Spleen (tissue), 11 donors: ENCODE data around the gene PICALM. TPM values are rescaled to one million over a fixed set of nuclear protein-coding genes. Genes with fewer than 3 reads are reported as not detected.
"Not testable (repeated sequence)": the region's sequence is repeated elsewhere in the genome, so short reads cannot be mapped to it uniquely, and the experiment has no call there.

Experiments used
- DNase-seq: peaks from one replicate; pipeline ENCODE4 v3.0.0-alpha.2; 2020
- H3K27ac ChIP-seq, 8 donors: fragments of 200-600 bp; sonication (generic) in 7 of 8; 1 replicate in 4 of 8; 2 replicates in 4 of 8; pipeline versions ENCODE4 v1.5.0 to v1.8.0; 2016 to 2021; ENCODE audit warnings: inconsistent platforms in 4 of 8, mild to moderate bottlenecking in 4 of 8, moderate library complexity in 1 of 8
- H3K27me3 ChIP-seq, 7 donors: fragments of 200-600 bp; sonication (generic) in 6 of 7; replicated peaks in 1 of 7; 1 replicate in 4 of 7; 2 replicates in 3 of 7; pipeline versions ENCODE4 v1.5.0 to v1.8.0; 2016 to 2021; ENCODE audit warnings: inconsistent platforms in 3 of 7, mild to moderate bottlenecking in 1 of 7
- H3K36me3 ChIP-seq, 6 donors: fragments of 200-600 bp; sonication (generic) in 5 of 6; 1 replicate in 4 of 6; 2 replicates in 2 of 6; pipeline versions ENCODE4 v1.5.0 to v1.8.0; 2016 to 2021; ENCODE audit warnings: inconsistent platforms in 2 of 6
- H3K4me1 ChIP-seq, 6 donors: fragments of 200-600 bp; sonication (generic) in 5 of 6; 1 replicate in 3 of 6; 2 replicates in 3 of 6; pipeline versions ENCODE4 v1.5.0 to v1.8.0; 2016 to 2021; ENCODE audit warnings: inconsistent platforms in 3 of 6
- H3K4me3 ChIP-seq, 8 donors: fragments of 200-600 bp; sonication (generic) in 7 of 8; 1 replicate in 4 of 8; 2 replicates in 4 of 8; pipeline versions ENCODE4 v1.5.0 to v1.8.0; 2016 to 2021; ENCODE audit warnings: inconsistent platforms in 4 of 8, mild to moderate bottlenecking in 4 of 8, moderate library complexity in 2 of 8
- H3K9me3 ChIP-seq, 8 donors: fragments of 200-600 bp; sonication (generic) in 7 of 8; 1 replicate in 4 of 8; 2 replicates in 4 of 8; pipeline versions ENCODE4 v1.5.0 to v1.8.0; 2016 to 2021; ENCODE audit warnings: inconsistent platforms in 4 of 8
- POLR2A ChIP-seq, 3 donors: fragments of 450-650 bp; IDR thresholded peaks; one replicate each; pipeline ENCODE4 v1.5.1; 2017; ENCODE audit warnings: antibody characterized with exemption in 3 of 3, mild to moderate bottlenecking in 1 of 3
- POLR2AphosphoS5 ChIP-seq, 3 donors: sonication (generic); formaldehyde crosslinking; IDR thresholded peaks; one replicate each; pipeline ENCODE4 v1.5.1; 2017; ENCODE audit warnings: antibody characterized with exemption in 3 of 3
- WGBS, 5 donors: extraction: QIAGEN DNeasy Blood & Tissue Kit in 3 of 5; methylation state at CpG; one replicate each; pipeline versions ENCODE4 v1.1.5 to v1.1.7; 2013 to 2018; 5-methylcytosine and 5-hydroxymethylcytosine counted together
- intact Hi-C: fragments of 100-400 bp; cut with DNase I; formaldehyde crosslinking; loops from one replicate; pipeline ENCODE4 v1.15.0; 2023; ENCODE audit warnings: low total_unique reads
- polyA plus RNA-seq, 3 donors: library from polyadenylated mRNA; stranded (reverse); fragments of 200-250 nt; gene quantifications; one replicate each; pipeline ENCODE4 v1.2.1, GENCODE V29; 2013
- total RNA-seq, 7 donors: library from RNA; depleted of rRNA in 3 of 7; stranded (reverse); fragments of >200 nt in 3 of 7; fragmentation: NEBNext Ultra II Directional in 4 of 7; extraction: Animal tissue kit (Norgen Biotek cat#: 25700) in 4 of 7; gene quantifications; one replicate each; pipeline versions ENCODE4 v1.1.0 to v1.2.1, GENCODE V29; 2016 to 2021
- TF ChIP-seq, protein P1 (sequence below), 11 experiments: fragments of 200-600 bp in 7 of 11; fragments of 450-650 bp in 4 of 11; sonication (generic) in 4 of 11; IDR thresholded peaks in 8 of 11; conservative IDR thresholded peaks in 3 of 11; 1 replicate in 7 of 11; 2 replicates in 4 of 11; pipeline versions ENCODE4 v1.4.0 to v1.8.0; 2016 to 2021; ENCODE audit warnings: antibody characterized with exemption in 11 of 11, inconsistent platforms in 4 of 11, mild to moderate bottlenecking in 1 of 11
- donor health status: healthy with polysubstance abuse.
- donor health status: DM: no; HTN: no; CAD: no; lungs with moderate emphysema.
- donor health status: DM: no; HTN: no; CAD: no.
- donor health status: Bipolar disorder and iron deficiency.
- donor health status: healthy.
- donor health status: DM: no; HTN: no; CAD: no.
- donor health status: DM: yes; HTN: yes; CAD: no.

The PICALM gene
- total and polyA plus RNA-seq, 10 donors, result 42.9 to 500 (median 288) TPM

DNA sequence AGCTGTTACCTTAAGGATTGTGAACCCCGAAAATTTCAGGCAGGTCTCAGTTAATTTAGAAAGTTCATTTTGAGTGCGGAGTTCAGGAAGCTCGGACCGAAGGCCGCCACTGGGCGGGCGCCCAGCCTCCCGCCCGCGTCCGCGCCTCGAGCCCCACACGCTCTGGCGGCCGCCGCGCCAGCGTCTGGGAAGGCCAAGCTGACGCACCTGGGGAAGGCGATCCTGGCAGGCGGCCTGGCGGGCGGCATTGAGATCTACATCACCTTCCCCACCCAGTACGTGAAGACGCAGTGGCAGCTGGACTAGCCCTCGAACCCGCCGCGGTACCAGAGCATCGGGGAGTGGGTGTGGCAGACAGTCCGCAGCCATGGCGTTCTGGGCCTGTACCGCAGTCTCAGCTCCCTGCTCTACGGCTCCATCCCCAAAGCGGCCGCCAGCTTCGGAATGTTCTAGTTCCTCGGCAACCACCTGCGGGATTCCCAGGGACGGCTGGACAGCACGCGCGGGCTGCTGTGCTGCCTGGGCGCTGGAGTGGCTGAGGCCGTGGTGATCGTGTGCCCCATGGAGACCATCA is 134.2 kb downstream of the PICALM start:
- peaks cover 0 to 4% (median 0%) of the 10 kb centered on the region in 8 donors for H3K9me3 ChIP-seq
- H3K4me3 ChIP-seq, result no peak overlapping the region
- peaks cover 0 to 5% (median 0%) of the 10 kb centered on the region in 7 donors for H3K27me3 ChIP-seq
- H3K36me3 ChIP-seq, result no peaks in the 10 kb centered on the region
- intact Hi-C loops, result no loop called here
- no peak for DNase-seq
- 54 to 71% (median 64%) methylated on average over 34 to 47 of the region's 47 CpGs for WGBS, 5 donors
- H3K27ac ChIP-seq, result no peak overlapping the region
- TF ChIP-seq POLR2AphosphoS5 (IDR thresholded peaks at IDR 0.05), result no peak
- TF ChIP-seq, protein P1, sequence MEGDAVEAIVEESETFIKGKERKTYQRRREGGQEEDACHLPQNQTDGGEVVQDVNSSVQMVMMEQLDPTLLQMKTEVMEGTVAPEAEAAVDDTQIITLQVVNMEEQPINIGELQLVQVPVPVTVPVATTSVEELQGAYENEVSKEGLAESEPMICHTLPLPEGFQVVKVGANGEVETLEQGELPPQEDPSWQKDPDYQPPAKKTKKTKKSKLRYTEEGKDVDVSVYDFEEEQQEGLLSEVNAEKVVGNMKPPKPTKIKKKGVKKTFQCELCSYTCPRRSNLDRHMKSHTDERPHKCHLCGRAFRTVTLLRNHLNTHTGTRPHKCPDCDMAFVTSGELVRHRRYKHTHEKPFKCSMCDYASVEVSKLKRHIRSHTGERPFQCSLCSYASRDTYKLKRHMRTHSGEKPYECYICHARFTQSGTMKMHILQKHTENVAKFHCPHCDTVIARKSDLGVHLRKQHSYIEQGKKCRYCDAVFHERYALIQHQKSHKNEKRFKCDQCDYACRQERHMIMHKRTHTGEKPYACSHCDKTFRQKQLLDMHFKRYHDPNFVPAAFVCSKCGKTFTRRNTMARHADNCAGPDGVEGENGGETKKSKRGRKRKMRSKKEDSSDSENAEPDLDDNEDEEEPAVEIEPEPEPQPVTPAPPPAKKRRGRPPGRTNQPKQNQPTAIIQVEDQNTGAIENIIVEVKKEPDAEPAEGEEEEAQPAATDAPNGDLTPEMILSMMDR (IDR thresholded peaks at IDR 0.05 in 8 of 11, conservative IDR thresholded peaks at IDR 0.05 in 3 of 11), result no peak
- no peak for TF ChIP-seq POLR2A (IDR thresholded peaks at IDR 0.05)
- H3K4me1 ChIP-seq, result no peaks in the 10 kb centered on the region

DNA sequence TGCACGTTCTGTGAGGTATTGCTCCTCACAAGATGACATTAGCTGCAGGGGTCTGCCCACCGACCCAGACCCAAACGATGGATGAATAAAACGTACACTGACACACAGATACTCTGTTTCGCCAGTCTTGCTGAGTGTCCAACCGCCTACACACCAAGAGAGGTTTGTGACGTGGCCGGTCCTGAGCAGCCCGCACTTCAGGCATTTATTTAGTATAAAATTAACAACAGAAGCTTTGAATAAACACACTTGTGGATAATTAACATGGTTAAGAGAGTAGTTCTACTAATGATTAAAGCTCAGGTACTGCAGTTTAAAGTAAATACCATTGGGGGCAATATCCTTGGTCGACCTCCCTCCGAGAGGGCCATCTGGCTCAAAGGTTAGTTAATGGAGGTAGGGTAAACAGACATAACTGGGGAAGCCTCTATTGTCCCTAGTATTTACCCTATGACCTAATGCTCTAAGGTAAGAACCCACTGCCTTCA is 138.0 kb downstream of the PICALM start:
- no peak for TF ChIP-seq POLR2AphosphoS5 (IDR thresholded peaks at IDR 0.05)
- TF ChIP-seq, protein P1 (IDR thresholded peaks at IDR 0.05 in 8 of 11, conservative IDR thresholded peaks at IDR 0.05 in 3 of 11), result no peak
- no peak for TF ChIP-seq POLR2A (IDR thresholded peaks at IDR 0.05)
- no peak overlapping the region for H3K4me3 ChIP-seq
- H3K27ac ChIP-seq, result no peak overlapping the region
- no peak for DNase-seq
- peaks cover 0 to 5% (median 0%) of the 10 kb centered on the region in 7 donors for H3K27me3 ChIP-seq
- H3K36me3 ChIP-seq, result no peaks in the 10 kb centered on the region
- no peaks in the 10 kb centered on the region for H3K4me1 ChIP-seq
- intact Hi-C loops, result no loop called here
- WGBS, 5 donors, result 88 to 95% (median 89%) methylated on average over 11 of the region's 11 CpGs
- peaks cover 0 to 11% (median 0%) of the 10 kb centered on the region in 8 donors for H3K9me3 ChIP-seq

DNA sequence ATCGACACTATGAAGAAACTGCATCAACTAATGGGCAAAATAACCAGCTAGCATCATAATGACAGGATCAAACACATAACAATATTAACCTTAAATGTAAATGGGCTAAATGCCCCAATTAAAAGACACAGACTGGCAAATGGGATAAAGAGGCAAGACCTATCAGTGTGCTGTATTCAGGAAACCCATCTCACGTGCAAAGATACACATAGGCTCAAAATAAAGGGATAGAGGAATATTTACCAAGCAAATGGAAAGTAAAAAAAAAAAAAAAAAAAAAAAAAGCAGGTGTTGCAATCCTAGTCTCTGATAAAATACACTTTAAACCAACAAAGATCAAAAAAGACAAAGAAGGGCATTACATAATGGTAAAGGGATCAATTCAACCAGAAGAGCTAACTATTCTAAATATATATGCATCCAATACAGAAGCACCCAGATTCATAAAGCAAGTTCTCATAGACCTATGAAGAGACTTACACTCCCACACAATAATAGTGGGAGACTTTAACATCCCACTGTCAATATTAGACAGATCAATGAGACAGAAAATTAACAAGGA is 142.2 kb downstream of the PICALM start:
- H3K4me1 ChIP-seq, H3K4me3 ChIP-seq, H3K27me3 ChIP-seq, H3K9me3 ChIP-seq, H3K36me3 ChIP-seq, DNase-seq, H3K27ac ChIP-seq, intact Hi-C loops: not testable (repeated sequence)
- 76 to 89% (median 78%) methylated on average over 2 of the region's 2 CpGs for WGBS, 5 donors

DNA sequence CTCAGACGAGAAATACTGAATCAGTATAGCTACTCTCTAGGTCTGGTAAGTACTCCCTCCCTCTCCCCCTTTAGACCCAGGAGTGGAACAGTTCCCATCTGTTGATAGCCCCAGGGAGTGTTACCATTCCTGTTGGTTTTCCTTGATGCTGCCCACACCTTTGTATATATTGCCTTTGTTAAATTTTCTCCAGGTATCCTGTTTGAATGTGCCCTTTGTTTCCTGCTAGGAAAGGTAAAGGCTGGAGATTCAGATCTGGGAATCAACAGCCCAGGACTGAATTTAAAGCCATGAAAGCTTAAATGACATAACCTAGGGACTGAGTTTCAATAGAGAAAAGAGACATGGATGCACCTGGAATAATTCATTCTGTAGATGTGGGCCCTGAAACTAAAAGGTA is 145.4 kb downstream of the PICALM start:
- intact Hi-C loops, result no loop called here
- Histone ChIP-seq H3K27me3 (no peaks in the 10 kb centered on the region), H3K27ac (no peak overlapping the region), H3K4me1 (no peaks in the 10 kb centered on the region), H3K4me3 (no peak overlapping the region), H3K36me3 (no peaks in the 10 kb centered on the region), H3K9me3 (no peaks in the 10 kb centered on the region)
- DNase-seq, result no peak
- TF ChIP-seq POLR2A (IDR thresholded peaks at IDR 0.05), result no peak
- TF ChIP-seq, protein P1 (IDR thresholded peaks at IDR 0.05 in 8 of 11, conservative IDR thresholded peaks at IDR 0.05 in 3 of 11), result no peak
- no peak for TF ChIP-seq POLR2AphosphoS5 (IDR thresholded peaks at IDR 0.05)
- 78 to 93% (median 88%) methylated on average over 1 of the region's 1 CpG for WGBS, 5 donors
